VCaP (cell line): ENCODE measurements around the gene LTBP1.

Source experiments
- H3K27ac ChIP-seq: fragments of 450-650 bp; 2 replicates; pipeline ENCODE4 v1.5.1; 2017
- CTCF ChIP-seq: fragments of 450-650 bp; conservative IDR thresholded peaks from 2 replicates; pipeline ENCODE4 v1.5.1; 2017; ENCODE audit warnings: mild to moderate bottlenecking, moderate library complexity

LTBP1 gene

GRCh38 chr2:33023728-33024500 is 77.2 kb downstream of the LTBP1 start:
- no peak overlapping the region for H3K27ac ChIP-seq
- no peak for TF ChIP-seq CTCF

DNA sequence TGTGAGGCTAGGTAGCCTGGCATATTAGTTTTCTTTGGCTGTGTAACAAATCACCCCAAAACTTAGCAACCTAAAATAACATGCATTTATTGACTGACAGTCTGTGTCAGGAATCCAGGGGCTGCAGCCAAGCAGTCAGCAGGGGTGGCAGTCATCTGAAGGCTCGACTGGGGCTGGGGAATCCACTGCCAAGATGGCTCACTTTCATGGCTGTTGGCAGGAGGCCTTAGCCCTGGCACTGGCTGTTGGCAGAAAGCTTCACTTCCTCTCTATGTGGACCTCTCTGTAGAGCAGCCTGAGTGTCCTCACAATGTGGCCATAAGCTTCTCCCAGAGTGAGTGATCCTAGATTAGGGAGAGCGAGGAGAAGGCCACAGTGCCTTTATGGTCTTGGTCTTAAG is 78.0 kb downstream of the LTBP1 start:
- no peak for TF ChIP-seq CTCF
- H3K27ac ChIP-seq, result no peak overlapping the region

GRCh38 chr2:33029459-33029858 is 82.7 kb downstream of the LTBP1 start:
- no peak for TF ChIP-seq CTCF
- H3K27ac ChIP-seq, result no peak overlapping the region

DNA sequence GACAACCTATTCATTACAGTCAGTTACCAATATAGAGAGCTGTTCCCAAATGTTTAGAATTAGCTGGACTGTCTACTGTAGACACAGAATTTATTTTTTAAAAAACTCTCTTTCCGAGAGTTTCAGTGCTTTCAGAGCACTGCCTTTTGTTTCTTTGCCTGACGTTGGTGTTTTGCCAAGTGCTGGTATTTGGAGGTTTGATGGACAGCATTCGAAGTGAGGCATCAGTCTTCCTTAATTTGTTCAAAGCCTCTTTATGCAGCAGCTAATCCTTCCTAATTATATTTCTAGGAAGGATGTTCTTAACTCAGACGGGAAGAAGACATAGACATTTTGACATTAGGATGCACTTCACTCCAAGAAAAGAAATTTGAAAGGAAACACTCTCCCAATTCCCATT is 83.2 kb downstream of the LTBP1 start:
- TF ChIP-seq CTCF, result no peak
- no peak overlapping the region for H3K27ac ChIP-seq

DNA sequence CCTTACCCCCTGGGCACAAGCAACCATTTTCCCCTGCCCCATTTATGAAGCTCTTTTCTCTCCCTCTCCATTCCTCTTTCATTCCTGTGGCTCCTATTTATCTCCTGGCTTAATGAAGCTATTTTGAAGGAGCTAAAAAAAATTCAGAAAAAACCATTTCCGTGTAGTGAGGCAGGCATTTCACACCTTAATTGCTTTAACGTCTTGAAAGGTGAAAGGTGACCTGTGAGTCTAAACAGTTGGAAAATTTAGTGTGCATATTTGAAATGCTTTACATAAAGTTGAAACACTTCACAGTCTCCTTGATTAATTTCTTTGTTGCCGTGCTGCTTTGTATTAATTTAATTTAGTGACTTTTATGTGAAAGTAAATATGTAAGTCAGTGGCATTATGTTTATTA is 83.6 kb downstream of the LTBP1 start:
- TF ChIP-seq CTCF, result no peak

GRCh38 chr2:33032245-33032644 is 85.5 kb downstream of the LTBP1 start:
- TF ChIP-seq CTCF, result no peak
- no peak overlapping the region for H3K27ac ChIP-seq

More for the DNA sequence above, 83.6 kb downstream of the LTBP1 start:
- H3K27ac ChIP-seq, result no peak overlapping the region

DNA sequence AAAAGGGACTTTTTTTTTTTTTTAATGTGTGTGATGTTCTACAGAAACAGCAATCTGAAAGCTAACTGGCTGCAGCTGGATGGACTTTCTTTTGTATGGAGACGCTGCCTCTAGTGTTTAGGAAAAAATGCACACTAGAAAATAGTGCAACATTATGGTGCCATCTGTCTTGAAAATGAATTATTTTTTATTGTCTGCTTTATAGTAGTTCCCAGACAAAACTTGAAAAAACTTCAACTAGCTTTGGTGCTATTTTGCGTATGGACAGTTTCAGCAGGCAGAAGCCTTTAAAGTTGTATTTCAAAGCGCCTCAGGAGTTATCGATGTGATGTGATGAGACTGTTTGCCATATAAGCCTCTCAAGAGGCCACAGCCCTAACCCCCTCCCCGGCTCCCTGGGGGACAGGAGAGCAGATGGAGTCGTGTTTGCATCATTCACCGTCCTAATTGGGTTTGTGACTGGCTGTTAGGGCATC is 86.9 kb downstream of the LTBP1 start:
- peak; percentile 77 for TF ChIP-seq CTCF
- H3K27ac ChIP-seq, result no peak overlapping the region
